NOMO-1 treated with dmso at 0.1 percent for 144 hours (cell line): ENCODE data around the gene SPP1.
"Not testable (repeated sequence)": the region's sequence is repeated elsewhere in the genome, so short reads cannot be mapped to it uniquely, and the experiment has no call there.

ENCODE experiments used
- DNase-seq: peaks from one replicate; lab custom pipeline; 2025; ENCODE audit not compliant: unreplicated experiment; lab: John Stamatoyannopoulos, UW

SPP1 gene

DNA sequence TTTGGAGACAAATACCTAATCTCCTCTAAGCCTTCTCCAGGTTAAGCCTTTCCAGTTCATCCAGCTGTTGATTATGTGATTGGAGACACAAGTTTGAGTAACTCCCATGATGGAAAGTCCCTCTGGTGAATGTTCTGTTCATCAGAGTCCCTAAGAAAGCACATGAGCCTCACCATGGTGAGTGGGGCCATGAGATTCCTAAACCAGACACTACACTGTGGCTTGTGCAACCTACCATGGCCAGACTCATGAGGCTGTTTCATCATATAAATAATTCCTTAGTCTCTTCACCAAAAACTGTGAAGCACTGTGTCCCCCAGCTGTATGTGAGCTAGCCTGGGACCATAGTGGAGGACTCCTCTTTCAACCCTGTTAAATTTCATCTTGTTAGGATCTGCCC is 46.3 kb downstream of the SPP1 start:
- DNase-seq: no peak

DNA sequence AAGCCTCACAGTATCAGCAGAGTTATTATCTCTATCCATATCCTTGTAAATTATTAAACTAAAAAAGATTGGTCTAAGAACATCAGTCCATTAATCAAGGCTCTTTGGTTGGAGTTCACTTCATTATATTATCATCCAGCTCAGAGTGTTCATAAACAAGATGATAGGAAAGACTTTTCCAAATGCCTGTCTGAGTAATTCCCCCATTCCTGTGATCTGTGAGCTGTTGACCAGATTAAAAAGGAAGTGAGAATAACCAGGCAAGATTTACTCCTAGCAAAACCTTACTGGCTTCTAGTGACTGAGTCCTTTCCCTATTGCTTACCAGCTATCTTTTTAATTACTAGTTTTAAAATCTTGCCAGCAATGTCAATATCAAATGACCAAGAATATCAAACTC is 46.8 kb downstream of the SPP1 start:
- DNase-seq: no peak

DNA sequence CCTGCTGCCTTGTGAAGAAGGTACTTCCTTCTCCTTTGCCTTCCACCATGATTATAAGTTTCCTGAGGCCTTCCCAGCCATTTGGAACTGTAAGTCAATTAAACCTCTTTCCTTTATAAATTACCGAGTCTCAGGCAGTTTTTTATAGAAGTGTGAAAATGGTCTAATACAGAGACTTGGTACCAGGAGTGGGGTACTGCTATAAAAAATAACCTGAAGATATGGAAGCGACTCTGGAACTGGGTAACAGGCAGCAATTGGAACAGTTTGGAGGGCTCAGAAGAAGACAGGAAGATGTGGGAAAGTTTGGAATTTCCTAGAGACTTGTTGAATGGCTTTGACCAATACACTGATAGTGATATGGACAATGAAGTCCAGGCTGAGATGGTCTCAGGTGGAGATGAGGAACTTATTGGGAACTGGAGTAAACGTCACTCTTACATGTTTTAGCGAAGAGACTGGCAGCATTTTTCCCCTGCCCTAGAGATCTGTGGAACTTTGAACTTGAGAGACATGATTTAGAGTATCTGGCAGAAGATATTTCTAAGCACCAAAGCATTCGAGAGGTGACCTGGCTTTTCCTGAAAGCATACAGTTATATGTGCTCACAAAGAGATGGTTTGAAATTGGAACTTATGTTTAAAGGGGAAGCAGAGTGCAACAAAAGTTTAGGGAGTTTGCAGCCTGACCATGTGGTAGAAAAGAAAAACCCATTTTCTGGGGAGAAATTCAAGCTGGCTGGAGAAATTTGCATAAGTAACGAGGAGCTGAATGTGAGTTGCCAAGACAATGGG is 50.6 kb downstream of the SPP1 start:
- DNase-seq: not testable (repeated sequence)

DNA sequence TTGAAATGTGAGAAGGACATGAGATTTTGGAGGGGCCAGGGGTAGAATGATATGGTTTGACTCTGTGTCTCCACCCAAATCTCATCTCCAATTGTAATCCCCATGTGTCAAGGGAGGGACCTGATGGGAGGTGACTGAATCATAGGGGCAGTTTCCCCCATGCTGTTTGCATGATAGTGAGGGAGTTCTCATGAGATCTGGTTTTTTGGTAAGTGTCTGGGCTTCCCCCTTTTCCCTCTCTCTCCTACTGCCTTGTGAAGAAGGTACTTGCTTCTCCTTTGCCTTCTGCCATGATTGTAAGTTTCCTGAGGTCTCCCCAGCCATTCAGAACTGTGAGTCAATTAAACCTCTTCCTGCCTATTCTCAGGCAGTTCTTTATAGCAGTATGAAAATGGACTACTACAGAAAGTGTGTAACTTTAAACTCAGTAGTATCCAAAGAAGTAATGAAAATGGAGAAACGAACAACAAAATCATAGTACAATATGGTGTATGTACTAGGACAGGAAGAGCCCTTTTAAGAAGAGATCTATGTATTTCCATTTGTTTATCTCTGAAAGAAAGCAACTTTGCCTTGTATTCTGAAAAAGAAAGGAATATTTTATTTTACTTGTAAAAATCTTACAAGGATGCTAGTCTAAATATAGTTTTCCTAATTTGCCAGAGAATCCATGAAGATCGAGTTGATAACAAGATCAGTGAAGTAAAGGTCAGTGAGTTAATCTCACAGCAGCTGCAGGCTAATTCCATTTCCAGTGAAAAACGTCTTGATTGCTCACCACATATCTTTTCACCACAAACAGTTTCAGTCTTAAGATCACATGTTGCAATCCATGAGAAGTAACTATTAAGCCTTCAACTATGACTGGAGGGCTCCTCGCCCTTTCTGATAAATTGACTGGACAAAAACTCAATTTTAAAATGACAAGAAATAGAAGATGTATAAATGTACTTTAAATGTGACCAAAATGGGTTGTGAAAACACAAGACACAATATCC is 52.4 kb downstream of the SPP1 start:
- DNase-seq: no peak

DNA sequence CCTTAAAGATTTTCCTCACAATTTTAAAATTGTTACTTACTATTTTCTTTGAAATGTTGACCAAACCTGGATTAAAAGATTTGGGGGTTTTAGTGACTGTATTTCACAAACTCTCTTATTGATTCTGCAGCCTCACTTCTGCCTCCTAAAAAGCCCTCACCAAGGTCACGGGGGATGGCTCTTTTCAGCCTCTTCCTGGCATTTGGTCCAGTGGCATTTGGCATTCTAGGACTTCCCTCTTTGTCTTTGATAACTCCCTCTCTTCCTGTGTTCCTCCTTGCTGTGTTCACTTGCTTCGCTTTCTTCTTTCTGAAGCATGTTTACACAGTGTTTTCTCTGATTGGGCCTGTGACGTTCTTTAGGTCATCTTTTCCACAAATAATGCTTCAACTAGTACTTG is 53.4 kb downstream of the SPP1 start:
- DNase-seq: no peak

DNA sequence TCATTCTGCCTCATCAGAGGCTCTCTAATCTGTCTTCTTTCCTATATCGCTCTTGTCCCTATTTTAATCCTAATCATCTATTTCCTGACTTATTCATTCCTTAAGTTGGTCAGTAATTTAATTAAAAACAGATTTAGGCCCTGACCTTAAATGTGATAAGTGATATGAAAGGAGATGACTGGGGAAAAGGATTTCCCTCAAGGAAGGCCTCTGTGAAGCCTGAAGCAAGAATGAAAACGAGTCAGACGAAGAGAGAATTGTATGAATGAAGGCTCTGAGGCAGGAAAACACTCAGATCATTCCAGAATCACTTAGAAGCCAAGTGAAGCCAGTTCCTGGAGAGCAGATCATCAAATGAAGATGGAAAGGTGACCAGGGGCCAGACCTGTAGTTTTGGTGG is 54.0 kb downstream of the SPP1 start:
- DNase-seq: no peak

DNA sequence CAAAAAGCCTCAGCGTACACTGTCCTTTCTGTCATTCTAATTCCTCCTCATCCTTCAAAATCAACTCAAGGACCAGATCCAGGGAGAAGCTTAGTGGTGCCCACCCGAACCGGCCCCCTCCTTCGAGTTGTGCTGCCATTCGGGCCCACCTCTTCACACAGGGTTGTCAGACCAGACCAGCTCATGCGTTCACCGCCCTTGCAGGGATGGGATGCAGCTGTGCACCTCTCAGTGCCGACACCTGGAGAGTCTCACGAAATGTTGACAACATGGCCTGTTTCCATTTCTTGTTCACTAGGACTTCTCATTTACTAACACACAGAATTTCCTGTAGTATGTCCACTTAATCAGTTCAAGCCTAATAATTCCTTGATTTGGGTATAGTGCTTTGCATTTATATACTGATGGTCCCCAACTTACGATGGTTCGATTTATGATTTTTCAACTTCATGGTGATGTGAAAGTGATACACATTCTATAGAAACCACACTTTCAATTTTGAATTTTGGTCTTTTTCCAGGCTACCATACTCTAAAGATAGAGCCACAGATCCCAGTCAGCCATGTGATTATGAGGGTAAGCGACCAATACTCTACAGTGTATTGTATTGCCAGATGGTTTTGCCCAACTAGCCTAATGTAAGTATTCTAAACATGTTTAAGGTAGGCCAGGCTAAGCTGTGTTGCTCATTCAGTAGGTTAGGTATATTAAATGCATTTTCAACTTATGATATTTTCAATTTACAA is 55.2 kb downstream of the SPP1 start:
- DNase-seq: no peak
